Endothelial cell of umbilical vein (primary cell): ENCODE measurements around the gene CIRBP. TPM values are rescaled to one million over a fixed set of nuclear protein-coding genes. Genes with fewer than 3 reads are reported as not detected.

Experiments
- BruUV-seq: library from RNA; stranded (reverse); fragments of 400-500 nt; replicated peaks from 2 replicates; lab custom pipeline; 2021; lab: Mats Ljungman, UMichigan
- CTCF ChIA-PET: fragments of 300-600, 350-600 bp; sonication (Branson Sonifier 250); formaldehyde crosslinking; loops from one replicate; lab custom pipeline; 2021; ENCODE audit warnings: antibody characterized with exemption, inconsistent platforms; lab: Charles Lee
- POLR2A ChIA-PET: fragments of 300-600, 350-600 bp; sonication (Branson Sonifier 250); formaldehyde crosslinking; loops from one replicate; lab custom pipeline; 2021; ENCODE audit warnings: antibody characterized with exemption, inconsistent platforms; lab: Charles Lee
- DNase-seq: peaks from one replicate; pipeline ENCODE4 v3.0.0-alpha.2; 2011; ENCODE audit warnings: low read depth, low spot score
- FAIRE-seq: peaks from 2 replicates; lab custom pipeline; 2011; peaks lifted over from hg19 to GRCh38; lab: Jason Lieb, UNC
- H2AFZ ChIP-seq: 2 replicates; pipeline ENCODE4 v1.6.0; 2012; ENCODE audit warnings: low read depth, low read length, control low read depth, inconsistent platforms
- H3K27ac ChIP-seq: 2 replicates; pipeline ENCODE4 v1.5.1; 2011; ENCODE audit warnings: low read depth, mild to moderate bottlenecking, control low read depth, low read length, moderate library complexity; ENCODE audit not compliant: insufficient read depth
- H3K27me3 ChIP-seq, 2 experiments: 2 replicates each; pipeline versions ENCODE4 v1.6.0 to v1.6.1; 2011; ENCODE audit warnings: low read length in 2 of 2, mixed read lengths in 1 of 2; ENCODE audit not compliant: control insufficient read depth in 2 of 2, insufficient read depth in 2 of 2
- H3K36me3 ChIP-seq, 2 experiments: 2 replicates in 1 of 2; 3 replicates in 1 of 2; pipeline ENCODE4 v1.5.1; 2011; ENCODE audit warnings: low read length in 2 of 2, mild to moderate bottlenecking in 1 of 2, moderate library complexity in 1 of 2; ENCODE audit not compliant: control insufficient read depth in 2 of 2, insufficient read depth in 2 of 2; ENCODE audit errors: extremely low read depth in 1 of 2
- H3K4me1 ChIP-seq: 3 replicates; pipeline ENCODE4 v1.5.1; 2011; ENCODE audit warnings: mild to moderate bottlenecking, low read length; ENCODE audit not compliant: control insufficient read depth, insufficient read depth; ENCODE audit errors: extremely low read depth
- H3K4me2 ChIP-seq: 2 replicates; pipeline ENCODE4 v1.6.1; 2011; ENCODE audit warnings: low read length, control low read depth, mixed read lengths; ENCODE audit not compliant: insufficient read depth
- H3K4me3 ChIP-seq, 3 experiments: fragments of 200-600 bp in 1 of 3; sonication (generic), shearing (Covaris generic) in 1 of 3; replicated peaks in 1 of 3; 2 replicates each; pipeline ENCODE4 v1.5.1; 2011 to 2016; ENCODE audit warnings: control low read depth in 3 of 3, low read length in 3 of 3, mild to moderate bottlenecking in 2 of 3, inconsistent platforms in 1 of 3, low read depth in 1 of 3, moderate library complexity in 1 of 3; ENCODE audit not compliant: insufficient read depth in 1 of 3
- H3K79me2 ChIP-seq: 2 replicates; pipeline ENCODE4 v1.6.0; 2012; ENCODE audit warnings: low read length, inconsistent platforms; ENCODE audit not compliant: control insufficient read depth, insufficient read depth
- H3K9ac ChIP-seq: replicated peaks from 2 replicates; pipeline ENCODE3; 2011; ENCODE audit warnings: low read length, control low read depth; ENCODE audit not compliant: insufficient read depth; ENCODE audit errors: extremely low read depth
- H3K9me1 ChIP-seq: replicated peaks from 3 replicates; pipeline ENCODE4 v1.6.0; 2011; ENCODE audit warnings: mild to moderate bottlenecking, low read length; ENCODE audit not compliant: control insufficient read depth, insufficient read depth; ENCODE audit errors: extremely low read depth
- H3K9me3 ChIP-seq: replicated peaks from 2 replicates; pipeline ENCODE4 v1.5.1; 2012; ENCODE audit warnings: low read length, inconsistent platforms; ENCODE audit not compliant: control insufficient read depth, insufficient read depth
- H4K20me1 ChIP-seq: replicated peaks from 2 replicates; pipeline ENCODE3; 2011; ENCODE audit warnings: mild to moderate bottlenecking, low read length; ENCODE audit not compliant: control insufficient read depth, insufficient read depth; ENCODE audit errors: extremely low read depth
- CTCF ChIP-seq, 2 donors: IDR thresholded peaks; 1 replicate in 1 of 2; 2 replicates in 1 of 2; pipeline ENCODE4 v1.5.1; 2011; ENCODE audit warnings: low read length in 2 of 2, mild to moderate bottlenecking in 2 of 2, moderate library complexity in 2 of 2, control low read depth in 1 of 2, inconsistent platforms in 1 of 2, low read depth in 1 of 2; ENCODE audit not compliant: insufficient read depth in 1 of 2; ENCODE audit errors: extremely low read depth in 1 of 2
- EZH2 ChIP-seq: IDR thresholded peaks from 2 replicates; pipeline ENCODE4 v1.6.1; 2012; ENCODE audit warnings: borderline replicate concordance, low read depth, mild to moderate bottlenecking, moderate library complexity, low read length, inconsistent platforms; ENCODE audit not compliant: severe bottlenecking
- GATA2 ChIP-seq: IDR thresholded peaks from 2 replicates; pipeline ENCODE4 v1.7.0; 2011; ENCODE audit warnings: low read depth, mild to moderate bottlenecking, moderate library complexity, mixed read lengths, low read length; ENCODE audit not compliant: insufficient read length, insufficient read depth
- MAX ChIP-seq: IDR thresholded peaks from 2 replicates; pipeline ENCODE4 v1.6.1; 2011; ENCODE audit not compliant: insufficient read depth, insufficient read length
- dilution Hi-C: fragments of 300-500 bp; cut with MboI; formaldehyde crosslinking; loops from one replicate; pipeline ENCODE4 v1.15.0; 2019; ENCODE audit warnings: low sequenced_read_pairs; ENCODE audit not compliant: extremely low pct_ligation_motif_present
- intact Hi-C: fragments of 100-400 bp; cut with micrococcal nuclease; formaldehyde crosslinking; loops from one replicate; pipeline ENCODE4 v1.10.0; 2022
- polyA plus RNA-seq, 4 experiments: library from polyadenylated mRNA; depleted of rRNA in 3 of 4; stranded (reverse) in 3 of 4; unstranded in 1 of 4; fragments of >200 nt; gene quantifications; 2 replicates each; pipeline versions ENCODE4 v1.2.1 to v1.2.3, GENCODE V29; 2011 to 2012; ENCODE audit warnings: missing spikeins in 1 of 4
- total RNA-seq: library from RNA; stranded (reverse); gene quantifications from 2 replicates; pipeline ENCODE4 v1.2.3, GENCODE V29; 2021

CIRBP gene
- total and polyA plus RNA-seq, 2 donors (not counting 3 experiments of a cell fraction or from before 2014, with no cell fraction given) = 225 to 439 TPM

GRCh38 chr19:1266916-1267476, 2.1 kb upstream of the CIRBP start:
- ChIA-PET POLR2A (interaction anchor here (0.6 to 2.3 kb wide), 8 partner anchors 9 to 521 kb away, joined by 3 to 24 read pairs (median 5); partner anchors contain the start of genes ATP5F1D and MIDN), CTCF (interaction anchor here (0.6 to 7.2 kb wide), 12 partner anchors 8 to 321 kb away, joined by 3 to 1001 read pairs (median 7); partner anchors contain the start of genes ATP5F1D and FAM174C)
- Histone ChIP-seq H3K36me3 (peaks cover 6 to 11% of the 10 kb centered on the region in 2 experiments), H3K9me3 (no peaks in the 10 kb centered on the region), H2AFZ (peak overlapping the region; percentile 52), H4K20me1 (no peaks in the 10 kb centered on the region), H3K9me1 (no peaks in the 10 kb centered on the region), H3K27me3 (no peaks in the 10 kb centered on the region), H3K27ac (no peak overlapping the region), H3K4me2 (peak overlapping the region; percentile 43), H3K4me3 (peak overlapping the region; percentile 23 to 43 (median 37)), H3K9ac (peak overlapping the region; percentile 13), H3K79me2 (peaks cover 25% of the 10 kb centered on the region), H3K4me1 (peaks cover 38% of the 10 kb centered on the region)
- FAIRE-seq = peak; percentile 53
- TF ChIP-seq EZH2 (no peak), CTCF (IDR thresholded peaks at IDR 0.05; ENCODE audit: extremely low read depth in 1 of 2, insufficient read depth in 1 of 2, low read depth in 1 of 2, low read length in 2 of 2) (peak; percentile 87 to 92), MAX (peak; percentile 6), GATA2 (no peak)
- intact Hi-C loops (loop anchor here (1.0 kb wide), 3 partner anchors 18 to 46 kb away; no protein-coding TSS in a partner anchor), dilution Hi-C loops (no loop called here)
- DNase-seq = peak; percentile 52
- no TSS peak for BruUV-seq
